Measurements from ENCODE around the gene HBZ. TPM values are rescaled to one million over a fixed set of nuclear protein-coding genes. Genes with fewer than 3 reads are reported as not detected.

The HBZ gene
- total RNA-seq, 2 experiments from 2014 or later, result not detected

DNA sequence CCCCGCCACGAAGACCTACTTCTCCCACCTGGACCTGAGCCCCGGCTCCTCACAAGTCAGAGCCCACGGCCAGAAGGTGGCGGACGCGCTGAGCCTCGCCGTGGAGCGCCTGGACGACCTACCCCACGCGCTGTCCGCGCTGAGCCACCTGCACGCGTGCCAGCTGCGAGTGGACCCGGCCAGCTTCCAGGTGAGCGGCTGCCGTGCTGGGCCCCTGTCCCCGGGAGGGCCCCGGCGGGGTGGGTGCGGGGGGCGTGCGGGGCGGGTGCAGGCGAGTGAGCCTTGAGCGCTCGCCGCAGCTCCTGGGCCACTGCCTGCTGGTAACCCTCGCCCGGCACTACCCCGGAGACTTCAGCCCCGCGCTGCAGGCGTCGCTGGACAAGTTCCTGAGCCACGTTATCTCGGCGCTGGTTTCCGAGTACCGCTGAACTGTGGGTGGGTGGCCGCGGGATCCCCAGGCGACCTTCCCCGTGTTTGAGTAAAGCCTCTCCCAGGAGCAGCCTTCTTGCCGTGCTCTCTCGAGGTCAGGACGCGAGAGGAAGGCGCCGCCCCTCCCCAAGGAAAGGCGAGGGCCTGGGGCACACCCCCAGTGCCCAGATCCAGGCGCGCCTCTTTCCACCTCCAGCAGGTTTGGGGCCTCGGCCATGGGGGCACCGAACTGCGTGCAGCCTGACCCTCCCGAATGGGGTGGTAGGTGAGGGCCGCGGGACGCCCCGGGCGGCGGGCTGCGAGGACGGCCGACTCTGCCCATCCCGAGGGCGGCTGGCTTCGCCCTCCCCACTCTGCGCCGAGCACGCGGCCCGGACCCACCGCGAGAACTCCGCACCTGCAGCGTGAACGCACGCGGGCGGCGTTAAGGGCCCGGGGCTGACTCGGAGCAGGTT lies 28.5 kb downstream of the HBZ start:
- H3K79me2 ChIP-seq (ENCODE audit: insufficient read depth, low read depth, low read length), result no peaks in the 10 kb centered on the region
- no peaks in the 10 kb centered on the region for H4K20me1 ChIP-seq (ENCODE audit: insufficient read depth, low read length)
- H2AFZ ChIP-seq (ENCODE audit: low read length), result no peak overlapping the region
- ChIA-PET CTCF (ENCODE audit: unreplicated experiment) (no interaction called here), POLR2A (interaction anchor here (1.3 kb wide), 1 partner anchor 12 kb away, joined by 3 read pairs; no protein-coding TSS in a partner anchor)
- no peaks in the 10 kb centered on the region for H3K9me2 ChIP-seq (ENCODE audit: insufficient read depth, low read length)
- peak overlapping the region; percentile 26; the same call in 1 of the 2 replicates for H3K4me2 ChIP-seq (ENCODE audit: low read length)
- TF ChIP-seq EZH2phosphoT487 (IDR thresholded peaks at IDR 0.05; ENCODE audit: borderline replicate concordance, low read depth, low read length), result no peak
- TF ChIP-seq, protein P1, sequence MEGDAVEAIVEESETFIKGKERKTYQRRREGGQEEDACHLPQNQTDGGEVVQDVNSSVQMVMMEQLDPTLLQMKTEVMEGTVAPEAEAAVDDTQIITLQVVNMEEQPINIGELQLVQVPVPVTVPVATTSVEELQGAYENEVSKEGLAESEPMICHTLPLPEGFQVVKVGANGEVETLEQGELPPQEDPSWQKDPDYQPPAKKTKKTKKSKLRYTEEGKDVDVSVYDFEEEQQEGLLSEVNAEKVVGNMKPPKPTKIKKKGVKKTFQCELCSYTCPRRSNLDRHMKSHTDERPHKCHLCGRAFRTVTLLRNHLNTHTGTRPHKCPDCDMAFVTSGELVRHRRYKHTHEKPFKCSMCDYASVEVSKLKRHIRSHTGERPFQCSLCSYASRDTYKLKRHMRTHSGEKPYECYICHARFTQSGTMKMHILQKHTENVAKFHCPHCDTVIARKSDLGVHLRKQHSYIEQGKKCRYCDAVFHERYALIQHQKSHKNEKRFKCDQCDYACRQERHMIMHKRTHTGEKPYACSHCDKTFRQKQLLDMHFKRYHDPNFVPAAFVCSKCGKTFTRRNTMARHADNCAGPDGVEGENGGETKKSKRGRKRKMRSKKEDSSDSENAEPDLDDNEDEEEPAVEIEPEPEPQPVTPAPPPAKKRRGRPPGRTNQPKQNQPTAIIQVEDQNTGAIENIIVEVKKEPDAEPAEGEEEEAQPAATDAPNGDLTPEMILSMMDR (conservative IDR thresholded peaks at IDR 0.05; ENCODE audit: low read length), result no peak
- H3K36me3 ChIP-seq (ENCODE audit: insufficient read depth, low read length), result peaks cover 25% of the 10 kb centered on the region
- H3K9me3 ChIP-seq (ENCODE audit: low read length), result no peaks in the 10 kb centered on the region
- no peak overlapping the region for H3K27ac ChIP-seq (ENCODE audit: low read depth, low read length, poor library complexity, severe bottlenecking)
- peaks cover 4% of the 10 kb centered on the region for H3K4me1 ChIP-seq (ENCODE audit: insufficient read depth, low read length, poor library complexity, severe bottlenecking)
- peak; percentile 76 for DNase-seq (ENCODE audit: low spot score)
- BruUV-seq (replicated peaks), result no TSS peak
- no peak overlapping the region for H3K4me3 ChIP-seq (ENCODE audit: low read depth, low read length, poor library complexity, severe bottlenecking)
- intact Hi-C loops (cut with micrococcal nuclease; ENCODE audit: unreplicated experiment), result loop anchor here (1.0 kb wide), 1 partner anchor 64 kb away; no protein-coding TSS in a partner anchor

DNA sequence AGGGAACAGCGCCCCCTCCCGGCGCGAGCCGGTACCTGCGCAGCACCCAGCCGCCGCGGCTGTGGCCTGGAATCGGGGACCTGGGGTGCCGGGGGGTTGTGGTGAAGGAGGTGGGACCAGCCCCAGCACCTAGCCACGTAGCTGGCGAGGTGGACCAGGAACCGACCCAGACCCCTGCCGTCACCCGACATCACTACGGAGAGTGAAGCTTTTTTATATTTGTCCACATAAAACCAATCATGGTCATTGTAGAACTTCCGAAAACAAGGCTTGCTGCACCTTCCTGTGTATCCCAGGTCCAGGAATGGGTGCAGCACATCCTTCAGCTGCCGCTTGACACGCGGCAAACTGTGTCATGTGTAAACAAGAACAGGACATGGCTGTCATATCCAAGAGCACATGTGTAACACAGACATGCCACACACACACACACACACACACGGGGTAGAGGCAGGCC lies 29.1 kb downstream of the HBZ start:
- no peaks in the 10 kb centered on the region for H3K9me3 ChIP-seq (ENCODE audit: low read length)
- H3K4me1 ChIP-seq (ENCODE audit: insufficient read depth, low read length, poor library complexity, severe bottlenecking), result peaks cover 4% of the 10 kb centered on the region
- no peak overlapping the region for H3K4me2 ChIP-seq (ENCODE audit: low read length)
- H2AFZ ChIP-seq (ENCODE audit: low read length), result no peak overlapping the region
- TF ChIP-seq EZH2phosphoT487 (IDR thresholded peaks at IDR 0.05; ENCODE audit: borderline replicate concordance, low read depth, low read length), result no peak
- TF ChIP-seq, protein P1 (conservative IDR thresholded peaks at IDR 0.05; ENCODE audit: low read length), result peak; percentile 91
- no TSS peak for BruUV-seq (replicated peaks)
- H3K9me2 ChIP-seq (ENCODE audit: insufficient read depth, low read length), result no peaks in the 10 kb centered on the region
- no peaks in the 10 kb centered on the region for H3K79me2 ChIP-seq (ENCODE audit: insufficient read depth, low read depth, low read length)
- POLR2A ChIA-PET, result interaction anchor here (1.3 kb wide), 1 partner anchor 13 kb away, joined by 3 read pairs; no protein-coding TSS in a partner anchor
- DNase-seq (ENCODE audit: low spot score), result no peak
- peaks cover 26% of the 10 kb centered on the region for H3K36me3 ChIP-seq (ENCODE audit: insufficient read depth, low read length)
- H3K27ac ChIP-seq (ENCODE audit: low read depth, low read length, poor library complexity, severe bottlenecking), result no peak overlapping the region
- intact Hi-C loops (cut with micrococcal nuclease; ENCODE audit: unreplicated experiment), result loop anchor here (1.0 kb wide), 1 partner anchor 64 kb away; no protein-coding TSS in a partner anchor
- no peaks in the 10 kb centered on the region for H4K20me1 ChIP-seq (ENCODE audit: insufficient read depth, low read length)
- H3K4me3 ChIP-seq (ENCODE audit: low read depth, low read length, poor library complexity, severe bottlenecking), result no peak overlapping the region
- CTCF ChIA-PET (ENCODE audit: unreplicated experiment), result no interaction called here

DNA sequence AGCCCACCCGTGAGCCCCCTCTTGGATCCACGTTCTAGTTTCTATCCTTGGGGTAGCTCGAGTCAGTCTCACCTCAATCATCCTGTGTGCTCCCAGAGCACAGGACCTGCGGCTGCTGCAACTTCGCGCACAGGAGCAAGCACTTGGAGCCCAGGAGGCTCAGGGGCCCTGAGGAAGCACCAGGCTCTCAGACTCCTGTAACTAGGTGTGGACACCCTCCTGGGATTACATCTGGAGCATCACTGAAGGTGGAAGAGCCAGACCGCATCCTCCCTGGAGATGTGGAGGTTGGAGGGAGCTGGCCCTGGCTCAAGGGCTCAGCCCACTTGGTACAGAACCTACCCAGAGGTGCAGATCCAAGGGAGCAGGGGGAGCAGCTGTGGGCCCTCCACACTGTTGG lies 30.6 kb downstream of the HBZ start:
- Histone ChIP-seq H3K4me2 (ENCODE audit: low read length) (no peak overlapping the region), H3K36me3 (ENCODE audit: insufficient read depth, low read length) (peaks cover 37% of the 10 kb centered on the region), H3K4me3 (ENCODE audit: low read depth, low read length, poor library complexity, severe bottlenecking) (no peak overlapping the region), H3K79me2 (ENCODE audit: insufficient read depth, low read depth, low read length) (no peaks in the 10 kb centered on the region), H4K20me1 (ENCODE audit: insufficient read depth, low read length) (no peaks in the 10 kb centered on the region), H3K27ac (ENCODE audit: low read depth, low read length, poor library complexity, severe bottlenecking) (no peak overlapping the region), H3K9me3 (ENCODE audit: low read length) (no peaks in the 10 kb centered on the region), H3K9me2 (ENCODE audit: insufficient read depth, low read length) (no peaks in the 10 kb centered on the region), H2AFZ (ENCODE audit: low read length) (no peak overlapping the region), H3K4me1 (ENCODE audit: insufficient read depth, low read length, poor library complexity, severe bottlenecking) (peaks cover 4% of the 10 kb centered on the region)
- intact Hi-C loops (cut with micrococcal nuclease; ENCODE audit: unreplicated experiment), result loop anchor here (1.0 kb wide), 1 partner anchor 76 kb away; no protein-coding TSS in a partner anchor
- DNase-seq (ENCODE audit: low spot score), result no peak
- no peak for TF ChIP-seq EZH2phosphoT487 (IDR thresholded peaks at IDR 0.05; ENCODE audit: borderline replicate concordance, low read depth, low read length)
- TF ChIP-seq, protein P1 (conservative IDR thresholded peaks at IDR 0.05; ENCODE audit: low read length), result no peak
- ChIA-PET CTCF (ENCODE audit: unreplicated experiment) (no interaction called here), POLR2A (no interaction called here)
- BruUV-seq (replicated peaks), result TSS peak; percentile 77

Data from OCI-LY7 (cell line).